GM21786 (cell line): ENCODE measurements around the gene HMCN2.

Experiments used
- ATAC-seq: cut with Tn5 transposase; IDR thresholded peaks from one replicate; pipeline ENCODE4 v1.9.1; 2021; ENCODE audit not compliant: unreplicated experiment

Gene HMCN2

GRCh38 chr9:130288926-130289690 is 23.5 kb downstream of the HMCN2 start:
- no peak for ATAC-seq

DNA sequence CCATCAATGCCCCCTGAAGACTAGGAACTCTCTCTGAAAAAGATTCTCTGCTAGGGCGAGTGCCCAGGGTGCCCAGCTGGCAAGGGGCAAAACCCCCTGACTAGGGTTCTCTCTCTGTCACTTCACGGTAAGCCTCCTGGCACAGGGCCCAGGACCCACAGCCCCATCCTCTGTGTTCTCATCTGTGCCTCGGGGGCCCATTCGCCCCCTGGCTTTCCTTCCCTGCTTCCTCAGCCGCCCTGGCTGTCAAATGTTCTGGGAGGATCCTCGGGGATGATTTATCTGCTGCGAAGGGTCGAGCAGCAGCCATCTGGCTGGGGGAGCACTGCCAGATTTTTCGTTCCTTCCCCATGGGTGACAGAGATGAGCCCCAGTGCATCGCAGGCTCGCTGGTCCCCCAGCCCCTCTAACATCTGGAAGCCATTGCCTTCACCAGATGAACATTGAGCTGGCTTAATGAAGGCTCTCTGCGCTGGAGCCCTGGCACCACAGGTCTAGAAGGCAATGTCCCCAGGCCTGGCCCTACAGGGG is 24.2 kb downstream of the HMCN2 start:
- ATAC-seq, result no peak

- no peak for ATAC-seq
Observed at GRCh38 chr9:130290291-130291181, 25.0 kb downstream of the HMCN2 start.

GRCh38 chr9:130291474-130291873 is 25.9 kb downstream of the HMCN2 start:
- ATAC-seq, result no peak

DNA sequence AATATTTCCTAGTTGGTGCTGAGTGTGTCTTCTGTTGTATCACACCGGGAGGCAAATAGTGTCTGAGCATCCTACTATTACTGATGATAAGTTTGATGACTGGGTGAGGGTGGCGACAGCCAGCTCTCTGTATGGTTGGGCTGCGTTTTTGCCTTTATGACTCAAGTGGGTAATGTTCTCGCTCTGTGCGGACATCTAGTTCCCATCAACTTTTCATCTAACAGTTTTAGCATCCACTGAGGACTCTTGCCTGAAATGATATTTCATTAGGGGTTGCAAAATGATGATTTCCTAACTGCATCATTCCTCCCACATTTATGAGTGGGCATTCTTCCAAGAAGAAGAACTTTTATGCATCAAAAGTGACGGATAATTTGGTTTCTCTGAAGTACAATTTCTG is 26.5 kb downstream of the HMCN2 start:
- no peak for ATAC-seq

GRCh38 chr9:130294664-130295063 is 29.1 kb downstream of the HMCN2 start:
- ATAC-seq, result no peak

GRCh38 chr9:130295431-130295830 is 29.9 kb downstream of the HMCN2 start:
- ATAC-seq, result no peak

- no peak for ATAC-seq
Observed at GRCh38 chr9:130295945-130296782, 30.6 kb downstream of the HMCN2 start.

DNA sequence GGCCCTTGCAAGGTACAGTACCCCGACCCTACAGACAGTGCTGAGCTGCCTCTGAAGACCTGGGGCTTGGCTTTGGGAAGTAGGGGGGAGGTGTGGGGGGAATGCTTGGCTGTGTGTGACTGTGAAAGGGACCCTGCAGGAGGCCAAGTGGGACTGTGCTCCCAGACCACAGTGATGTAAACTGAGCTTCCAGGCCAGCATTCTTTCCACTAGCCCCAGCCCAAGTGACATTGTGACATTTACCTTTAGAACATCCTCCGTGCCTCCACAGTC is 31.2 kb downstream of the HMCN2 start:
- ATAC-seq, result no peak

DNA sequence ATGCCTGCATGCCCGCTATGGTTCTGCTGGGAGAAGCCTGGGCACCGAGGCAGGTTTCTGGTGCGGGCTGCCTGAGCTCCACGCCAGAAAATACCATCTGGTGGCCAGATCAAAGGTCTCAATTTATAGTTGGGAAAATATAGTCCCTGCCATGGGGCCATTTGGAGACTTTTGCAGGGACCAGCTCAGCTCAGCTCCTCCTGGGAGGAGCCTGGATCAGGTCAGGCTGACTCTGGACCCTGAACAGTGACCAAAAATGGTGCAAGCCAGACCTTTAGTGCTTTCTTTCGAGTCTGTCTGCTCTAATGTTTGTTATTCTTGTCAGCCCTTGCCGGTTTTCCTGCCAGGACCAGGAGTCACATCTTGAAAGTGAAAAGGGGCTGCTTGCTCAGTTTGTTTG is 31.8 kb downstream of the HMCN2 start:
- no peak for ATAC-seq

DNA sequence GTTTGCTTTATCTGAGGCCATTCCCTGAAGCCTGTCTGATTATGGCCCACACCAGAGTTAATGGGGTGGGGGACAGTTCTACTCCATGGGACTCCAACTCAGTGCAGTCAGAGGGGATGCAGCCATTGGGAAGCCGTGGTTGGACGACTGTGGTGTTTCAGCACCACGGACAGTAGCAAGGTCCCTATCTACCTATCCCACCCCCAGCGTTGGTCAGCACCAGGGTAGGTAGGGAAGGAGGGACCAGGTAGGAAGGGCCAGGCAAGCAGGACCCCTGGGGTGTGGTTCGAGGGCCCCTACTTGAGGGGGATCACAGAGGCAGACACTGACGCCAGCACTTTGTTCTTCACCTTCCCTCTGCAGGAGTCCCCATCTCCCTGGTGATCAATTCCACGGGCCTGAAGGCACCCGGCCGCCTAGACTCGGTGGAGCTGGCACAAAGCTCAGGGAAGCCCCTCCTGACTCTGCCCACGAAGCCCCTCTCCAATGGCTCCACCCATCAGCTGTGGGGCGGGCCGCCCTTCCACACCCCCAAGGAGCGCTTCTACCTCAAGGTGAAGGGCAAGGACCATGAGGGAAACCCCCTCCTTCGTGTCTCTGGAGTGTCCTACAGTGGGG is 33.2 kb downstream of the HMCN2 start:
- ATAC-seq, result no peak

- no peak for ATAC-seq
Observed at GRCh38 chr9:130299785-130300615, 34.4 kb downstream of the HMCN2 start.

DNA sequence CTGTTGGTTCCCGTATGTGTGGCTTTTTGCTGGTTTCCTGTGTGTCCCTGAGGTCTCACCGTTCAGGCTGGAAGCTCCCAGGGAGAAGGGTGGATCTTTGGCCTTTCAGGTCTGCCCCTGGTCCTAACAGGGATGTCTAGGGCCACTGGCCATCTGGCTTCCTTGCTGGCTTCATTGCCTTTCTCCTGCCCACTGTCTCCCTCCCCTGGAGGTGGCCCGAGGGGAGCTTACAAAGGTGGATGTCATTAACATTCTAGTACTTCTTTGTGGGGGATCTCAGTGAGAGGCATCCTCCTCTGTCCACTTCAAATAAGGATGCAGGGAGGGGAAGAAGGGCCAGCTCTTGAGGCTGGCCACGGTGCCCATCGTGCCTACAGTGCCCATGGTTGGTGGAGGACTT is 35.2 kb downstream of the HMCN2 start:
- no peak for ATAC-seq

GRCh38 chr9:130301483-130302286 is 36.1 kb downstream of the HMCN2 start:
- no peak for ATAC-seq

- ATAC-seq, result no peak
Observed at GRCh38 chr9:130302785-130303612, 37.4 kb downstream of the HMCN2 start.

DNA sequence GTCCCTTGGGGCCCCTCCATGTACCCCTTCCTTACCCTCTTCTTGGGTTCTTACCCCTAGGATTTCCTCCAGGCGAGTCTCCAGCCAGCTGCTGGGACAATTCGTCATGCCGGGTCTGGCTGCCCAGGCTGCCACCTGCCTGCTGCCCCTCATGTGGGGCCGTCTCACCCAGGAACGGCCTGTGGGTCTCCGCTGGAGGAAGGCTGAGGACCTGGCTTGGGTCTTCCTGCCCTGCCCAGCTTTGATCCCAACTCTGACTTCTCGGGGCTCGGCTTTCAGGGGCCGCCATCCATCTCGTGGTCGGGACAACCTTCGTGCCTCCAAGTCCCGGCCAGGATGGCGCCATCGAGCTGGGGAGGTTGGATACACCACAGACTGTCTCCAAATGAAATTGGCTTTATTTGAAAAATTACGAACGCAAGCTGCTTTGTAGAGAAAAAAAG is 38.1 kb downstream of the HMCN2 start:
- no peak for ATAC-seq

DNA sequence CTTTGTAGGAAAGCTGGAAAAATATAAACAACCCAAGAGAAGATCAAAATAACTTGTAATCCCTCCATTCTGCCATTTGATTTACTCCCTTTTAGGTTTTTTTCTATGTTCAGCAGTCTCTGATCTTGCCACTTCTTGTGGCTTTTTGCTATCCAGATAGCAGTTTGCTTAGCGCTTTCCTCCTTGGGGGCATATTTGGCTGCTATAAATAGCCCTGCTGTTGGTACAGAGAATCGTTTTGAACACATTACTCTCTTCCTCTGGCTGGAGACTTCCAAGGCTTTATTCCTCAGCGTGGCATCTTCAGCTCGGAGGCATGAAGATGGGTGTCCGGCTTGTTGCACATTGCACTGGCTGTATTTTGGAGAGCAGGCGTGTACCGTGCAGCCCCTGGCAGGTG is 38.6 kb downstream of the HMCN2 start:
- ATAC-seq, result no peak

- ATAC-seq, result no peak
Observed at GRCh38 chr9:130304643-130305042, 39.1 kb downstream of the HMCN2 start.
